Testis (tissue), 3 donors: ENCODE measurements around the gene VPS35L. TPM values are rescaled to one million over a fixed set of nuclear protein-coding genes. Genes with fewer than 3 reads are reported as not detected.

Source experiments
- DNase-seq: peaks from one replicate; pipeline ENCODE4 v3.0.0-alpha.2; 2019
- H3K27ac ChIP-seq, 2 donors: fragments of 200-600 bp; sonication (generic); one replicate each; pipeline ENCODE4 v1.5.1; 2019
- H3K27me3 ChIP-seq: fragments of 200-600 bp; sonication (generic); one replicate; pipeline ENCODE4 v1.5.1; 2019
- H3K36me3 ChIP-seq: fragments of 200-600 bp; sonication (generic); one replicate; pipeline ENCODE4 v1.5.1; 2017; ENCODE audit warnings: low read depth; ENCODE audit errors: missing control alignments
- H3K4me1 ChIP-seq: fragments of 200-600 bp; sonication (generic); one replicate; pipeline ENCODE4 v1.5.1; 2019
- H3K4me3 ChIP-seq, 2 donors: fragments of 200-600 bp; sonication (generic); one replicate each; pipeline ENCODE4 v1.5.1; 2017 to 2019
- H3K9me3 ChIP-seq: fragments of 200-600 bp; sonication (generic); one replicate; pipeline ENCODE4 v1.5.1; 2017
- POLR2A ChIP-seq: fragments of 450-650 bp; IDR thresholded peaks from one replicate; pipeline ENCODE4 v1.6.1; 2017; ENCODE audit warnings: antibody characterized with exemption, mild to moderate bottlenecking, moderate library complexity
- WGBS, 2 donors: methylation state at CpG; one replicate each; pipeline ENCODE4 v1.1.5; 2018; 5-methylcytosine and 5-hydroxymethylcytosine counted together
- intact Hi-C: fragments of 100-400 bp; cut with DNase I; formaldehyde crosslinking; loops from one replicate; pipeline ENCODE4 v1.15.1; 2023; ENCODE audit warnings: low total_unique reads
- polyA plus RNA-seq: library from polyadenylated mRNA; stranded (reverse); fragments of 350-450 nt; fragmentation: Illumina TruSeq; extraction: RNeasy Lipid Tissue Mini Kit (QIAGEN cat#74804); gene quantifications from one replicate; pipeline ENCODE4 v1.2.3, GENCODE V29; 2014; ENCODE audit warnings: low read depth, low replicate concordance; ENCODE audit not compliant: insufficient read depth
- total RNA-seq, 2 donors: library from RNA; depleted of rRNA; stranded (reverse); fragments of >200 nt; gene quantifications; one replicate each; pipeline ENCODE4 v1.2.3, GENCODE V29; 2016
- TF ChIP-seq, protein P1 (sequence below), 3 experiments: fragments of 450-650 bp in 2 of 3; fragments of 200-600 bp in 1 of 3; sonication (generic) in 1 of 3; IDR thresholded peaks; one replicate each; pipeline ENCODE4 v1.5.1; 2016 to 2019; ENCODE audit warnings: antibody characterized with exemption in 3 of 3, mild to moderate bottlenecking in 2 of 3, moderate library complexity in 1 of 3

The VPS35L gene
- total and polyA plus RNA-seq, 3 donors from 2014 or later, result 76.1 to 88.9 (median 80.5) TPM

DNA sequence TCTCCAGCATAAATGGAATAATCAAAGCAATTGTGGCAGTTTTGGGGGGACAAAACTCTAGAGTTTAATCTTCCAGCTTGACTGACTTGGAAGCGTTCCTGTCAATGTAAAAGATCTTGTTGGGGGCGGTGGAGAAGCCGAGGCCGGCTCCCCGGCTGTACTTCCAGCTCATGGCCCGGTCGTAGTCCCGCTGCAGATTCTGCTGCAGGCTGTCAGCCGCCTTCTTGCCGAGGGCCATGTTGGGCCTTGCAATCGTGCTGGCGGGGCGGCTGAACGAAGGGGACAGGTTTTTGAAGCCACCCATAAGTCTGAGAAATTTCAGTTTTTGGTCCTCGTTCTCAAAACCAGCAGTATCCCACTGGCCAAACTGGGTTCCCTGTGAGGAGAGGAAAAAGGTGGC, 151.3 kb downstream of the VPS35L start:
- TF ChIP-seq, protein P1, sequence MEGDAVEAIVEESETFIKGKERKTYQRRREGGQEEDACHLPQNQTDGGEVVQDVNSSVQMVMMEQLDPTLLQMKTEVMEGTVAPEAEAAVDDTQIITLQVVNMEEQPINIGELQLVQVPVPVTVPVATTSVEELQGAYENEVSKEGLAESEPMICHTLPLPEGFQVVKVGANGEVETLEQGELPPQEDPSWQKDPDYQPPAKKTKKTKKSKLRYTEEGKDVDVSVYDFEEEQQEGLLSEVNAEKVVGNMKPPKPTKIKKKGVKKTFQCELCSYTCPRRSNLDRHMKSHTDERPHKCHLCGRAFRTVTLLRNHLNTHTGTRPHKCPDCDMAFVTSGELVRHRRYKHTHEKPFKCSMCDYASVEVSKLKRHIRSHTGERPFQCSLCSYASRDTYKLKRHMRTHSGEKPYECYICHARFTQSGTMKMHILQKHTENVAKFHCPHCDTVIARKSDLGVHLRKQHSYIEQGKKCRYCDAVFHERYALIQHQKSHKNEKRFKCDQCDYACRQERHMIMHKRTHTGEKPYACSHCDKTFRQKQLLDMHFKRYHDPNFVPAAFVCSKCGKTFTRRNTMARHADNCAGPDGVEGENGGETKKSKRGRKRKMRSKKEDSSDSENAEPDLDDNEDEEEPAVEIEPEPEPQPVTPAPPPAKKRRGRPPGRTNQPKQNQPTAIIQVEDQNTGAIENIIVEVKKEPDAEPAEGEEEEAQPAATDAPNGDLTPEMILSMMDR (IDR thresholded peaks at IDR 0.05), result no peak
- TF ChIP-seq POLR2A, result no peak
- H3K4me1 ChIP-seq, result peaks cover 26% of the 10 kb centered on the region
- intact Hi-C loops, result no loop called here
- WGBS, 2 donors, result 93 to 95% methylated on average over 15 of the region's 15 CpGs
- no peak for DNase-seq
- no peaks in the 10 kb centered on the region for H3K36me3 ChIP-seq
- no peaks in the 10 kb centered on the region for H3K27me3 ChIP-seq
- H3K27ac ChIP-seq, result no peak overlapping the region
- no peaks in the 10 kb centered on the region for H3K9me3 ChIP-seq
- no peak overlapping the region for H3K4me3 ChIP-seq

DNA sequence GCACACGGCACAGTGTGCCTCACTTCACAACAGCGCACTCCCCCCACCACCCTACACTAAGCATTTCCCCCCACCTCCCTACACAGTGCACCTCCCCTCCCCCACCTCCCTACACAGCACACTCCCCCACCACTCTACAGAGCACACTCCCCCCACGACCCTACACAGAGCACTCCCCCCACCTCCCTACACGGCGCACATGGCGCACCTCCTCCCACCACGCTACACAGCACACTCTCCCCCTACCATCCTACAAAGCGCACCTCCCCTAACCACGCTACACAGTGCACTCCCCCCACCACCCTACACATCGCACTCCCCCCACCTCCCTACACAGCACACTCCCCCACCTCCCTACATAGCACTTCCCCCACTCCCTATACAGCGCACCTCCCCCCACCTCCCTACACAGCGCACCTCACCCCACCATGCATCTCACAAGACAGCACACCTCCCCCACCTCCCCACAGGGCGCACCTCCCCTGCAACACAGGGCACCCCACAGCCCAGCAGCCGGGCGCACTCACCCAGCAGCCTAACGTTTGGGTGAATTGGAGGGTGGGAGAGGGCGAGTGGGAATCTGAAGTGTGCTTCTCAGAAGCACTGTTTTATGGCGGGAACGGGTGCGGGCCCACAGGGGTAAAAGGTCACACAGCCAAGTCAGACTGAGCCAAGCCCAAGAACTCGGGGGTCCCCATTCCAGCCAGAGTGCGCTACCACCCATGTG, 152.2 kb downstream of the VPS35L start:
- no peak for DNase-seq
- no peaks in the 10 kb centered on the region for H3K36me3 ChIP-seq
- no peak overlapping the region for H3K4me3 ChIP-seq
- H3K27me3 ChIP-seq, result no peaks in the 10 kb centered on the region
- intact Hi-C loops, result no loop called here
- H3K27ac ChIP-seq, result no peak overlapping the region
- TF ChIP-seq, protein P1 (IDR thresholded peaks at IDR 0.05), result no peak
- TF ChIP-seq POLR2A, result no peak
- 78 to 79% methylated on average over 14 to 21 of the region's 22 CpGs for WGBS, 2 donors
- H3K4me1 ChIP-seq, result peaks cover 26% of the 10 kb centered on the region
- no peaks in the 10 kb centered on the region for H3K9me3 ChIP-seq

DNA sequence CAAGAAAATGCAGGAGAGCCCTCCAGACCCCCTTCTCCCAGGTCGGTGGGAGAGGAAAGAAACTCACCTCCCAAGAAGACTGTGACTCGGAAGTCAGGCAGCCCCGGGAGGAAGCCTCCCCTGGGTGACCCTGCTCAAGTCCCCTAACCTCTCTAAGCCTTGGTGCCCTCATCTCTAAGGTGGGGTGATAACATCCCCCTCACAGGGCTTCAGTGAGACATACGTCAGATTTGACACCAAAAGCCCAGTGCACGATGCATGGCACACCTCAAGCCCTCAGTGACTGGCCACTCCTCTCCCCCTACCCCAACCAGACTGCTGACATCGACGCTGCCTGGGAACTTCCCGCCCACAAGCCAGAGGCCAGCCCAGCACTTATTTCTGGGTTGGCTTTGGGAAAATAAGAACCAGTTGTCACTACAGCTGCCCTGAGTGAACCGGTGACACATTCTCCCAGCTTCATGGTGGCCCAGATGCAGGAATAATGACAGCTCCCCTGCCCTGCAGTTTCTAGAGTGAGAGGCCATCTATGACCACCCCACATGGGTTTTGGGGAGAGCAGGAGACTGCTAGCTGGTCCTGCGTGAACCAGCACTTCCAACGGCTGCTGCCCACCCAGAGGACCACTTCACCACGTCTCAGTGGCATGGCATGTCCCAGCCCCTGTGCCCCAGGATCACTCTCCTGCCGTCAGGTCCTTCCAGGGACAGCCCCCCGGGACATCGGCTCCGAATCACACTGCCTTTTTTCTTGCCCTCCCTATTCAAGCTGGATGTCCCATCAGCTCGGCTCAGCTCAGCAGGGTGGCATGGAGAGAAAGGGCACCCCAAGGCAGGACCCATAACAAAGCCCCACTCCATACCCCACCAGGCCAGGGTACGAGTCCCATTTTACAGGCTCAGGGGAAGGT, 153.0 kb downstream of the VPS35L start:
- H3K27ac ChIP-seq, result peak overlapping the region in 1 of 2 donors; percentile 24
- H3K27me3 ChIP-seq, result no peaks in the 10 kb centered on the region
- WGBS, 2 donors, result 80% methylated on average over 13 to 18 of the region's 18 CpGs
- no peaks in the 10 kb centered on the region for H3K9me3 ChIP-seq
- TF ChIP-seq POLR2A, result no peak
- TF ChIP-seq, protein P1 (IDR thresholded peaks at IDR 0.05), result no peak
- no peak for DNase-seq
- H3K4me3 ChIP-seq, result no peak overlapping the region
- intact Hi-C loops, result no loop called here
- H3K4me1 ChIP-seq, result peaks cover 19% of the 10 kb centered on the region
- H3K36me3 ChIP-seq, result no peaks in the 10 kb centered on the region

DNA sequence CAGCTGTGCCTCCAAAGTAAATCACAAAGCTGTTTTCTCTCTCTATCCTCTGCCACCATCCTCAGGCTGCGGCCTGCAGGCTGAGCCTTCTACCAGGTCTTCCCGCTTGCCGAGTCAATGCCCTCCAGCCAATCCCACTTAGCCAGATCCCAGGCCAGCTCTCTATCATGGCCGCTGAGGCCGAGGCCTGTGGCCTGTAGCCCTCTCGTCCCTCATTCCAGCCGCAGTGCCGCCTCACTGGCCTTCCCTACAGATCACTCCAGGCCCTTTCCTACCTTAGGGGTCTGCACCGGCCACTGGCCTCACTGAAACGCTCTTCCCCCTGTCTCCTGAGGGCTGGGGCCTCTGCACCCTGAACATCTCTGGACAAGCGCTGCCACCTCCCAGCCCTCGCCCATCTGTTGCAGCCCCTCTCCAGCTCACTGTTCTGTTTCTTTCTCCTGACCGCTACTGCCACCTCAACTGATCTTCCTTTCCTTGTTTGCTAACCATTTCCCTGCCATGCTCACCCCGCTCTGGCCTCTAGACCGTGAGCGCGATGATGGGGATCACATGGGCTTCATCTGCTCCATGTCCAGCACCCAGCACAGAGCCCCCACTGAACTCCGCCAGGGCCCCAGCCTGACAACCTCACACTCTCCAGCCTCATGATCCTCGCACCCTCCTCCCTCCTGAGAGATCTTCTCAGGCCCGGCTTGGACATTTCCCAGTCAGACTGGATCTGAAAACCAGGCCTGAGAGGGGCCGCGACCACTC, 154.1 kb downstream of the VPS35L start:
- intact Hi-C loops, result no loop called here

More for the DNA sequence above, 154.1 kb downstream of the VPS35L start:
- no peak overlapping the region for H3K4me3 ChIP-seq
- H3K36me3 ChIP-seq, result no peaks in the 10 kb centered on the region
- H3K27me3 ChIP-seq, result no peaks in the 10 kb centered on the region
- H3K9me3 ChIP-seq, result no peaks in the 10 kb centered on the region
- TF ChIP-seq POLR2A, result no peak
- TF ChIP-seq, protein P1 (IDR thresholded peaks at IDR 0.05), result no peak
- 95% methylated on average over 22 of the region's 22 CpGs for WGBS, 2 donors
- peak overlapping the region in 1 of 2 donors; percentile 24 for H3K27ac ChIP-seq
- no peak for DNase-seq
- peaks cover 10% of the 10 kb centered on the region for H3K4me1 ChIP-seq
